GM21737 (cell line): ENCODE measurements around the gene TATDN3.
"Not testable (repeated sequence)": the region's sequence is repeated elsewhere in the genome, so short reads cannot be mapped to it uniquely, and the experiment has no call there.

ENCODE experiments used
- ATAC-seq: cut with Tn5 transposase; IDR thresholded peaks from one replicate; pipeline ENCODE4 v1.9.1; 2021; ENCODE audit warnings: mild to moderate bottlenecking, moderate library complexity; ENCODE audit not compliant: unreplicated experiment

Gene TATDN3, protein sequence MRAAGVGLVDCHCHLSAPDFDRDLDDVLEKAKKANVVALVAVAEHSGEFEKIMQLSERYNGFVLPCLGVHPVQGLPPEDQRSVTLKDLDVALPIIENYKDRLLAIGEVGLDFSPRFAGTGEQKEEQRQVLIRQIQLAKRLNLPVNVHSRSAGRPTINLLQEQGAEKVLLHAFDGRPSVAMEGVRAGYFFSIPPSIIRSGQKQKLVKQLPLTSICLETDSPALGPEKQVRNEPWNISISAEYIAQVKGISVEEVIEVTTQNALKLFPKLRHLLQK

GRCh38 chr1:212791676-212792395 lies at the start of gene TATDN3, which contains the start of gene NSL1:
Gene TATDN3 (plus strand): TSS chr1:212791894. CDS start chr1:212791922, 28 bp downstream.
Gene NSL1 (minus strand): TSS chr1:212791777. CDS start chr1:212791763, 14 bp downstream.
- ATAC-seq: peak; percentile 70

DNA sequence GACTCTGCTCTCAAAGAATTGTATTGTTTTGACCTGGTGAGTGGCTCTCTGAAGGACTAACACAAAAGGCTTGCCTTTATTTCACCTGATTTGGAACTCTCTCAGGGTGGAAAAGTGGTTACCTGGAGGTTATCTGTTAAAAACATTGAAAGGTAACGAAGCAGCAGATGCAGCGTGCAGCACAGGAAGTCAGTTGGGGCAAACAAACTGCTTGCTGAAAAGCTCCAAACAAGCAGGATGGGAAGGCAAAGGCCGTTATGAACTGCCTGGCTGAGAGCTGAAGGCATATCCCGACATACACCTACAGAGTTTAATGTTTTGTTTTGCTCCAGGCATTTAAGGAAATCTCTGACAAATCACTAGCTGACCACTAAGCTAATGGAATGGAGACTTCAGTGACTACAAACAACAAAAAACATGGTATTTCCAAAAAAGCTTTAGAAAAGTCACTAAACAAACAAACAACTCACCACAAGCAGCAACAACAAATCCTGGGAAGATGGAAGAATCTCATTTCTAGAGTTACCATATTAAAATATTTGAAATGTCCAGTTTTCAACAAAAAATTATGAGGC lies 47.7 kb upstream of the TATDN3 start:
- ATAC-seq: no peak

- ATAC-seq: no peak
Measured at GRCh38 chr1:212745303-212745702, 46.4 kb upstream of the TATDN3 start.

GRCh38 chr1:212746546-212746945 lies 45.1 kb upstream of the TATDN3 start:
- no peak for ATAC-seq

DNA sequence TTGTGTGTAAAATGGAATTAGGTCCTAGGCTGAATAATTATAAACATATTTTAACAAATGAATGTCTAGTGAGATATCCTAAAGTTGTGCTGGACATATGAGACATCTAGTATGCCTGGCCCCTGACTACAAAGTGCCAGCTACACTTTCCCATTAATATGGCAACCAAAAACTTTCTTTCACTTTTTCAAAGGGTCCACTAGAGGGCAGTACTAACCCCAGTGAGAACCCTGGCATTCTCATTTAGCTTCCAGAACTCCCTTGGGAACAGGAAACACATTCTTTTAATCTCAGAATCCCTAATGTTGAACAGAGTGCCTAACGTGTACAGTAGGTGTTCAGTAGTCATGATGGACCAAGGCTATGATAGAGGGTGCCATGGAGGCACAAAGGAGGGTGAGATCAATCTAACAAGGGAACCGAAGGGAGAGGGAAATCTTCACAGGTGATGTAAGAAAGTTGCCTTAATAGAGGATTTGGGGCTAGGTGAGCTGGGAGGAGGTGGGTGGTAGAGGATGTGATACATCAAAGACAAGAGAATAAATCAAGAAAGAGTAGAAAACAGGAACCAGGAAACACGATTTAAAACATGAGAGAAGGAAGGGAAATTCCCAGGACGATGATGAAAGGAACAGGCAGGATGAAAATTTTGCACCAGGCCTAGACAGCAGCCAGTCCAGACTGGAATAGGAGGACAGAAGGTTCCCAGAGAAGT lies 41.7 kb upstream of the TATDN3 start:
- no peak for ATAC-seq

- no peak for ATAC-seq
Measured at GRCh38 chr1:212752252-212752933, 39.3 kb upstream of the TATDN3 start.

DNA sequence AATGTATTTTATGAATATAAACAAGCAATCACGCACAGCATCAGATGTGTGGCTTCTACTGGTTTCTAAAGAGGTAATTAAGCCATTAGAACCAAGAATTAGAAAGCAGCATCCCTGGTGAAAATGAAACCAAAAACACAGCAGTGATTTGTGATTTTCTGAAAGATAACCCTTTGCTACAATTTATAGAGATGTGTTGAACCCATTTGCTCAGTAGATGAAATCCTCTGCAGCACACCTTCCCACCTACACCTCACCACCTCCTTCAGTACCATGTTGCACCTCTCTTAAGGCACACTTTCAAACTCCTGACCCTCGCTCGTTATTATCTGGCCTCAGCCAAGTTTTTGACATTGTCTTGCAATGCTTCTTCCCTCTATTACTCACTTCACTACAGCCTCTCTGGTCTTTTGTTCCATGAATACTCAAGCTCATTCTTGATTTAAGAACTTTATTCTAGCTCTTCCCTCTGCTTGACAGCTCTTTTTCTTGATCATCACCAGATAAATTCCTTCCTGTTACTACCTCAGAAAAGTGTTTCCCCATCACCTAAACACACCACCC lies 38.7 kb upstream of the TATDN3 start:
- ATAC-seq: no peak

- no peak for ATAC-seq
Measured at GRCh38 chr1:212753749-212754148, 37.9 kb upstream of the TATDN3 start.

- ATAC-seq: peak; percentile 52
Measured at GRCh38 chr1:212754193-212754592, 37.5 kb upstream of the TATDN3 start.

DNA sequence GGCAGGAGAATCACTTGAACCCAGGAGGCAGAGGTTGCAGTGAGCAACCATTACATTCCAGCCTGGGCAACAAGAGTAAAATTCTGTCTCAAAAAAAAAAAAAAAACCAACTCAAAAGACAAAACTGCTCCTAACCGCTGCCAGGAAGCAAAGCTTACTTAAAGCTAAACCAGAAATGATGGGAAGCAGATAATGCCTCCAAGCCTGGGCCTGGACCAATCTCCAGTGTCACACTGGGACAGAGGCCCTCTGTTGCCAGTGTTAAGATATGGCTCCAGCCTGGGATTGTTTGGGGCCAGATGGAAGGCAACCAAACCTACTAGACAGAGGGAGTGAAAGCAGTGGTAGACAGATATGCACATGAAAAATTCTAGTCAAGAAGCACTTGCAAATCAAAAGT lies 37.0 kb upstream of the TATDN3 start:
- no peak for ATAC-seq

DNA sequence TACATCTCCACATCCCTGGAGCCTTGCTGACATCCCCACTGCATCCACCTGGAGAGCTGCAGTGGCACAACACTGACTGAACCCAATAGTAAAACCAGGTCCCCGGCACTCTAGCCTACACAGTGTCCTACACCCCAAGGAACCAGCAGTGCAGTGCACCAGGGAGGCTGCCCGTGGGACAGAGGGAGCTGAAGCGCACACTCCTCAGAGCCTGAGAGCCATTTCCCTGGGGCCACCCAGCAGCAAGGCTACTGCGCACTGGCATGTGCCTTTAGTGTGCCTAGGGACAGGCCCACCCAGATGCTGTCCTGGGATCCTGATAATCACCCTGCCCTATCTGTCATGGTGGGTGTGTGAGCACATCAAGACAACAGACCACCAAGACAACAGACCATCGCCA lies 32.0 kb upstream of the TATDN3 start:
- no peak for ATAC-seq

- ATAC-seq: no peak
Measured at GRCh38 chr1:212760126-212760823, 31.4 kb upstream of the TATDN3 start.

DNA sequence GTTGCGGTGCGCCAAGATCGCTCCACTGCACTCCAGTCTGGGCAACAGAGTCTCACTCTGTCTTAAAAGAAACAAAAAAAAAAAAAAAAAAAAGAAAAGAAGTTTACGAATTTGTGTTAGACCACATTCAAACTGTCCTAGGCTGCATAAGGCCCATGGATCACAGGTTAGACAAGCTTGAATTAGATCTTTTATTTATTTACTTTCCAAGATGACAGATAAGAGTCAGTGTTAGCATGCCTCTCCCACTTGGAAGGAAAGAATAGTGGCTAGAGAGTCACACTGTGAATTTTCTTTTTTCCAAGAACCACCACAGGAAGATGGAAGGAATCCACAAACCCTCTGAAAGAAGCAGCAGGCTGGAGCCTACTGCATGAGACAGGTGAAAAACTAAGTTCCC lies 29.5 kb upstream of the TATDN3 start:
- ATAC-seq: no peak

- no peak for ATAC-seq
Measured at GRCh38 chr1:212762839-212763238, 28.9 kb upstream of the TATDN3 start.

DNA sequence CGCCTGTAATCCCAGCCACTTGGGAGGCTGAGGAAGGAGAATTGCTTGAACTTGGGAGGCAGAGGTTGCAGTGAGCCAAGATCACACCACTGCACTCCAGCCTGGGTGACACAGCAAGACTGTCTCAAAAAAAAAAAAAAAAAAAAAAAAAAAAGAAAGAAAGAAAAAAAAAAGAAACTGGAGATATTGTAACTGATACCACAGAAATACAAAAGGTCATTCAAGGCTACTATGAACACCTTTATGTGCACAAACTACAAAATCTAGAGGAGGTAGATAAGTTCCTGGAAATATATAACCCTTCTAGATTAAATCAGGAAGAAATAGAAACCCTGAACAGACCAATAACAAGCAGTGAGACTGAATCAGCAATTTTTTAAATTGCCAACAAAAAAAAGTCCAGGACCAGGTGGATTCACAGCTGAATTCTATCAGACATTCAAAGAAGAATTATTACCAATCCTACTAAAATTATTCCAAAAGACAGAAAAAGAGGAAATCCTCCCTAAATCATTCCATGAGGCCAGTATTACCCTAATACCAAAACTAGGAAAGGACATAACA lies 26.9 kb upstream of the TATDN3 start:
- ATAC-seq: not testable (repeated sequence)

- not testable (repeated sequence) for ATAC-seq
Measured at GRCh38 chr1:212766825-212767224, 24.9 kb upstream of the TATDN3 start.

GRCh38 chr1:212769459-212770167 lies 22.1 kb upstream of the TATDN3 start:
- no peak for ATAC-seq

GRCh38 chr1:212771341-212771740 lies 20.4 kb upstream of the TATDN3 start:
- no peak for ATAC-seq

DNA sequence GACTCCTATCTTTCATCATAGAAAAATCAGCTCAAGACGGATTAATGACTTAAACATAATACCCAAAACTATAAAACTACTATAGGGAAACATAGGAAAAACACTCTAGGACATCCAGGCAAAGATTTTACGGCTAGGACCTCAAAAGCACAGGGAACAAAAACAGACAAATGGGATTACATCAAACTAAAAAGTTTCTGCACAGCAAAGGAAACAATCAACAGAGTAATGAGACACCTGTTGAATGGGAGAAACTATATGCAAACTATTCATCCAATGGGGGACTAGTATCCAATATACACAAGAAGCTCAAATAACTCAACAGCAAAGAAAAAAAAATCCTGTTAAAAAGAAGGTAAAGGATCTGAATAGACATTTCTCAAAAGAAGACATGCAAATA lies 18.7 kb upstream of the TATDN3 start:
- no peak for ATAC-seq
